NCI-H526 treated with DMSO at 0.1 percent for 48 hours (cell line): ENCODE results near the gene UBLCP1.
"Not testable (repeated sequence)": the region's sequence is repeated elsewhere in the genome, so short reads cannot be mapped to it uniquely, and the experiment has no call there.

Experiments used
- DNase-seq: peaks from one replicate; lab custom pipeline; 2025; lab: John Stamatoyannopoulos, UW

The UBLCP1 gene

DNA sequence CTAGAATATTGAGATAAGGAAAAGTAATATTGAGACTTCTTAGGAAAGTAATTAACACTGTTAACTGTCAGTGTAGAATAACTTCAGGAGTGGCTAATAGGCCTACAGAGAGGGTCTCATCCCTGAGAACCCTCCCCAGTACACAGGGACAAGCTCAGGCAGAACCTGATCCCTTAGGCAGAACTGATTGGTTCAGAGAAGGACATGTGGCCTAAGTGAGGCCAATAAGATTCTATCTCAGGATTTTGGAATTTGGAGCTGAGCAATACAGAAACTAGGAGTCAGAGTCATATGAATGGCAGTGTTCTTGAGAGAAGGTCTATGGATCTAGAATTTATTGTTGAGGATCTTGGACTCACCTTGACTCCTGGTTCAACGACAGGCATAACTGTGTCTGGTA, 10.9 kb upstream of the UBLCP1 start:
- no peak for DNase-seq

DNA sequence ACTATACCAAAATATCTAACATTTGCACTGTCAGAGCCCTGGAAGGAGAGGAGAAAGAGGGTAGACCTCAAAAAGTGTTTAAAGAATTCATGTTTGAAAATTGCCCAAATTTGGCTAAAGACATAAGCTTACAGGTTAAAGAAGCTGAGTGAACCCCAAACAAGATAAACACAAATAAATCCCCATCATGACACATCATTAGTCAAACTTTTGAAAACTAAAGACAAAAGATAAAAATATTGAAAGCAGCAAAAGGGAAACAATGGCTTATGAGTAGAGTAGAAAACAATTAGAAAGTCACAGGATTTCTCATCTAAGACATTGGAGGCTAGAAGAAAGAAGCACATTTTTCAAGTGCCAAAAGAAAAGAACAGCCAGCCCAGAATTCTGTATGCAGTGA, 6.1 kb upstream of the UBLCP1 start:
- DNase-seq: no peak

DNA sequence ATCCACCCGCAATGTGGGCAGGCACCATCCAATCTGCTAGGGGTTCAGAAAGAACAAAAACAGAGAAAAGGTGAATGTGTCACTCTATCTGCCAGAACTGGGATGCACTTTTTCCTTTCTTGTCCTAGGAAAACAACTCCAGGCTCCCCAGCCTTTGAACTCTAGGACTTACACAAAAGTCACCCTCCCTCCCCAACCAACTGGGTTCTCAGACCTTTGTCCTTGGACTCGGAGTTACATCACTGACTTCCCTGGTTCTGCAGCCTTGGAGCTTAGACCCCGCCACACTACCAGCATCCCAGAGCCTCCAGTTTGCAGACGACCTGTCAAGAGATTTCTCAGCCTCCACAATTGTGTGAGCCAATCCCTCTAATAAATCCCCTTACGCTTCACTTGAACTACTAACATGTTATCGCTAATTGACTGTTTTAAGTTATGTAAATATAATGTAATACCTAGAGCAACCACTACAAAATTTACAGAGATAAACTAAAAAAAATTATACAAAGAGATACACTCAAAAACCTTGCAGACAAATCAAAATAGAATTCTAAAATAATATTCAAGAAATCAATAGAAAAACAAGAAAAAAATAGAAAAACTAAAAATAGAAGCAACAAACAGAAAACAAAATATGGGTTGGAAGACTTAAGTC, 5.3 kb upstream of the UBLCP1 start:
- no peak for DNase-seq

DNA sequence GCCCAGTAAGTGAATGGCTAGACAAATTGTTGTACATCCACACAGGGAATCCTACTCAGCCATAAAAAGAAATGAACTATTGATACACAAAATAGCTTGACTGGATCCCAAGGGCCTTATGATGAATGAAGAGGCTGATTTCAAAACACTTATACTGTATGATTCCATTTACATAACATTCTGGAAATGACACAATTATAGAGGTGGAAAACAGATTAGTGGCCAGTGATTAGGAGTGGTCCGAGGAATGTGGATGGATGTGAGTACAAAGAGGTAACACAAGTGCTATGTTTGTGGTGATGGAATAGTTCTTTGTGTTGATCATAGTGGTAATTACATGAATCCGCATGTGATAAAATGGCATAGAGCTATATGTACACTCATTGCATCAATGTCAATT, 4.7 kb upstream of the UBLCP1 start:
- DNase-seq: no peak

DNA sequence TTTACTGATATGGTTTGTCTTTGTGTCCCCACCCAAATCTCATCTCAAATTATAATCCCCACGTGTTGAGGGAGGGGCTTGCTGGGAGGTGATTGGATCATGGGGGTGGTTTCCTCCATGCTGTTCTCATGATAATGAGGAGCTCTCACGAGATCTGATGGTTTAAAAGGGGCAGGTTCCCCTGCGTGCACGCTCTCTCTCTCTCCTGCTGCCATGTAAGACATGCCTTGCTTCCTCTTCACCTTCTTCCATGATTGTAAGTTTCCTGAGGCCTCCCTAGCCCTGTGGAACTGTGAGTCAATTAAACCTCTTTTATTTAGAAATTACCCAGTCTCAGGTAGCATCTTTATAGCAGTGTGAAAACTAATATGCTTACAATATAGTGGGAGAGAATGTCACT, 2.9 kb upstream of the UBLCP1 start:
- DNase-seq: not testable (repeated sequence)

DNA sequence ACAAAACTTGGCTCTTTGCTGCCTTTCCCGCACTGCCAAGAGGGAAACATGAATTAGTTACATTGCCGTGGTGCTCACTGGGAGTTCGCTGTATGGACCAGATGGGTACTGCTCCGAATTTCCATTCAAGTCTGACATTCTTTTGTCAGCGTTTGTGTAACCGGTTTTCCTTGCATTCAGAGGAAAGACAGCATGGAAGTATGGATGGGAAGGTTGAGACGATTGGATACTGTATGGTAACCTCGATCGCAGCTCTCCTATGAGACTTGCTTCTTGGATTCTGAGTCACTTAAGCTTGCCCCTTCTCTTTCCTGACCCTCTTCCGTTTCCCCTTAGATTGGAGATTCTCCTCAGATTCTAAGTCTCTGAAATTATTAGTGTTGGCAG, 625 bp upstream of the UBLCP1 start:
- no peak for DNase-seq

DNA sequence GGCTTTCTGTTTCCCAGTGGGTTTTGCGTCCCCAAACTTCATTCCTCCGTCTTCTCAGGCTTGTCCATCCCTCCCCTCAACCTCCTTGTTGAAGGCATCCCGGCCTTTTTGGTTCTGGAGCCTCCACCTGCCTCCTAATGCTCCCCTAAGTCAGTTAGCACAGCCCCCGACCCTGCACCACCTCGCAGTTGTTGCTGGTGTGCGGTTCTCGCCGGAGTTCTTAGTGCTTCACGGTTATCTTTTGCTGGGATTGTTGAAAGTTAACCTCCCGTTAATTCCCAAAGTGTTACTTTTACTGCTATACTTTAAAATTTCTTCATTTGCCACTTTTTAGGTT, 447 bp downstream of the UBLCP1 start:
- no peak for DNase-seq

DNA sequence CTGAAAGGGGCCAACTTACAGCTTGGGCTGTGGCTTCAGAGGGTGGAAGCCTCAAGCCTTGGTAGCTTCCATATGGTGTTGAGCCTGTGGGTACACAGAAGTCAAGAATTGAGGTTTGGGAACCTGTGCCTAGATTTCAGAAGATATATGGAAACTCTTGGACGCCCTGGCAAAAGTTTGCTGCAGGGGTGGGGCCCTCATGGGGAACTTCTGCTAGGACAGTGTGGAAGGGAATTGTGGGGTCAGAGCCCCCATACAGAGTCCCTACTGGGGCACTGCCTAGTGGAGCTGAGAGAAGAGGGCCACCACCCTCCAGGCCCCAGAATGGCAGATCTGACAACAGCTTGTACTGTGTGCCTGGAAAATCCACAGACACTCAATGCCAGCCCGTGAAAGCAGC, 3.7 kb downstream of the UBLCP1 start:
- not testable (repeated sequence) for DNase-seq

DNA sequence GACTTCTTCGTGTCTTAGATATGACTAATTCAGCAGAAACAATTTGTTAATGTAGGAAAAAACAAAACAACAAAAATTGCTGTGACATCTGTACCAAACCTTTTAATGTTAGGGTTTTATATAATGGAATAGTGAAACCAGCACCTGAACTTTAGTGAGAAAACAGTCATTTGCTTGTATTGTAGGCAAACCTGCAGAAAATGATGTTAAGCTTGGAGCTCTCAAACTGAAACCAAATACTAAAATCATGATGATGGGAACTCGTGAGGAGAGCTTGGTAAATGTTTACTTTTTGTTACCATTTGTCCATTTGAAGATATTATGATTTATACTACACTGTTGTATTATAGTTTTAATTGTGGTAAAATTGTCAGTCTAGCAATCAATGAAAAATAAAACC, 6.6 kb downstream of the UBLCP1 start:
- DNase-seq: no peak

DNA sequence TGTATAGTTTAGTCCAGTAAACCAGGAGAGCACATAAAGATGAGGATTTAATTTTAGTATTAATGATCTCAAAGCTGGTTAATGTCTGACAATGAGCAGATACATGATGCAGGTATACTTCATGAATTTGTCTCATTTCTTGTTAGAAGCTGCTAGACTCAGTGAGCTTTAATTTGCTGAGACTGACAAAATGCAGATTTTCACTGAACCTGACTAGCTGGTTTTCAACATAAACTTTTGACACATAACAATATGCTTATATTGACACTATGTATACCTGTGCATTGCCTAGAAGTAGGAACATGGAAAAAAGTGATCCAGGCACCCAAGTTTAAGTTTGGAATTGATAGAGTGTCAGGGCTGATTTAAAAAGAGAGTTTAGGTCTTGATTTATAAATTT, 10.8 kb downstream of the UBLCP1 start:
- no peak for DNase-seq

DNA sequence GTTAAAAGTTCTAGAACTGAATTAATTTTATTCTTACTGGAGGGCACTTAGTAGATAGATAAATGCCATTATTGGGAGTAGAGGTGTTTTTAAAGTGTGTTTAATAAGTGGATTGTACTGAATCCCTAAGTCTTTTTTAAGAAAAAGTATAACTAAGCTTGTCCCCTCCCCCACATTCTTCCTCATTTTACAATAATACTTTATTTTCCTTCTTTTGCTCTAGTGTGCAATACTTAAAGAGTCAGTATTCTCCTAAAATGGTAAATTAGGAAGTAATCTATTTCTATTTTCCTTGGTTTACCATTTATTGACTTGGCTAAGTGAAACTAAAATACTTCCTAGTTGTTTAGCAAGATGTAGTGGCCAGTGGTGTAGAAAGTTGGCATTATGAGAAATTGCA, 11.6 kb downstream of the UBLCP1 start:
- DNase-seq: no peak

DNA sequence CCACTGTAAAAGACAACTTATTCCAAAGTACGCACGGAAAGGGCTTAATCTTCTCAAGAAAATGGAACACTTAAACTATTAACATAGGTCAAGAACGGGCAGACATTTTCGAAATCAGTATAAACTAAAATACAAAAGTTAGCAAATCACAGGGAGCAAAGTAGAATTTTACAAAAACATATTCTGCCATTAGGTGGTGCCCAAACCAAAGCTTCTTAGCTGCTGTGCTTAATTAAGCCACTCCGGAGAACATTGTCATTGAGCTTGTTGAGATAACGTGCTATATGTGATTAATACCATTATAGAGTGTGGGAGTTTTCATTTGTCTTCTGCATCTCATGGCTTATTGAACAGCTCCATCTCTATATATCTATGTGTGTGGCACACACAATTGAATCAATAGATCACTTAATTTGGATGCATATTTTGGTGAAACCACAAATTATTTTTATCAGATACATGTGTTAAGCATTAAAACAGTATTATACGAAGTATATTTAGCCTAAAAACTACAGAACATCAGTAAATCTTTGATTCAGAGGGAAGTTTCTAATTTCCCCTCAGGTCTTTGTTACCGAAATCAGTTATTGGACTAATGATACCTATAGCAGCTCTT, 23.4 kb downstream of the UBLCP1 start:
- DNase-seq: peak; percentile 12

DNA sequence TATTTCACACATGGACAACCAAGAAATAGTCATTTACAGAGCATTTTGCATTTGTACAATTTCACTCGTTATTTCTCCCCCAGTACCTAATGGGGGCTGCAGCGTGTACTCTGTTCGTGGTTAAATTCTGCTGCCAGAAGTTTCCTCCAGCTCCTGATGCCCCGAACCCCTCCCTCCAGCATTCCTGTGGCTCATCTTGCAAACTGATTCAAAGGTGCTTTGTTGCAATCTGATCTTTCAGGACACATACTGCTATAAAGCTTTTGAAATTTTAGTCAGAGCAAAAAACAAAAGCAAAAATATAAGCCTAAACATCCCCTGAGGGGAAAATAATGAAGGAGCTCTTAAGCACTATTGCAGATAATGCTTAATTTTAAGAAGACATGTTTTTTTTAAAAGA, 27.7 kb downstream of the UBLCP1 start:
- DNase-seq: no peak

DNA sequence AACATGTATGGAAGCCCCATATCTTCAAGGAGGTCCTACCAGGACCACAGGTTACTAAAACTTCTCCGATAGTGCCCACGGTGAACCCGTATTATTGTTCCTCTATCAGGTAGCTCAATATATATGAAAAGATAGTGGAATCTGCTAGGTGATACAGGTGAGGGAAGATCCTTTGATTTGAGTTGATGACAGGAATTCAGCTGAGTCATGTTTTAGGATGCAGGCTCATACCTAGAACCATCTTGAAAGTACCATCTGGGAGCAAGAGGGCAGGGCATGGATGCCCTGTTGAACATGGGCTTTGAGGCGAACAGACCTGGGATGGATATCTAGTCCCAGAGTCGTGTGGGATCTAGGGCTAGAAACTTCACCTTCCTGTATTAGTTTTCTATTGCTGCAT, 31.8 kb downstream of the UBLCP1 start:
- no peak for DNase-seq

DNA sequence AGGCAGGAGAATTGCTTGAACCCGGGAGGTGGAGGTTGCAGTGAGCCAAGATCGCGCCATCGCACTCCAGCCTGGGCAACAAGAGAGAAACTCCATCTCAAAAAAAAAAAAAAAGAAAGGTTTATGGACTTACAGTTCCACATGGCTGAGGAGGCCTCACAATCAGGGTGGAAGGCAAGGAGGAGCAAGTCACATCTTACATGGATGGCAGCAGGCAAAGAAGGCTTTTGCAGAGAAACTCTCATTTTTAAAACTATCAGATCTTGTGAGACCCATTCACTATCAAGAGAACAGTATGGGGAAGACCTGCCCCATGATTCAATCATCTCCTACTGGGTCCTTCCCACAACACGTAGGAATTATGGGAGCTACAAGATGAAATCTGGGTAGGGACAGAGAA, 34.2 kb downstream of the UBLCP1 start:
- not testable (repeated sequence) for DNase-seq

DNA sequence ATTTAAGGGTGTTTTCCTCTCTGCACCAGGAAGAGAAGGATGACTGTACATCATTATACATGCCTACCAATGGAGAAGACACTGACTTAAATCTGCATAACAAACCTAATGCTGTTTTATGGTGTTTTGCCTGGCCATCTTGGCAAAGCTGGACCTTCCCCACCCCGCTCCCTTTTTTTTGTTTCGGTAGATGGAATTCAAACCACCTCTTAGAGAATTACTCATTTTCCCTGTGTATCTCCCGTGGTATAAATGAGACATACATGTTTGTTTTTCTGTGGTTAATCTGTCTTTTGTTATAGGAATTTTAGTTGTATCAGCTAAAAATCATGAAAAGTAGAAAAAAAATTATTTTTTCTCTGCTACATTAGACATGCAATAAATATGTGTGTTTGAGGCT, 38.4 kb downstream of the UBLCP1 start:
- no peak for DNase-seq

DNA sequence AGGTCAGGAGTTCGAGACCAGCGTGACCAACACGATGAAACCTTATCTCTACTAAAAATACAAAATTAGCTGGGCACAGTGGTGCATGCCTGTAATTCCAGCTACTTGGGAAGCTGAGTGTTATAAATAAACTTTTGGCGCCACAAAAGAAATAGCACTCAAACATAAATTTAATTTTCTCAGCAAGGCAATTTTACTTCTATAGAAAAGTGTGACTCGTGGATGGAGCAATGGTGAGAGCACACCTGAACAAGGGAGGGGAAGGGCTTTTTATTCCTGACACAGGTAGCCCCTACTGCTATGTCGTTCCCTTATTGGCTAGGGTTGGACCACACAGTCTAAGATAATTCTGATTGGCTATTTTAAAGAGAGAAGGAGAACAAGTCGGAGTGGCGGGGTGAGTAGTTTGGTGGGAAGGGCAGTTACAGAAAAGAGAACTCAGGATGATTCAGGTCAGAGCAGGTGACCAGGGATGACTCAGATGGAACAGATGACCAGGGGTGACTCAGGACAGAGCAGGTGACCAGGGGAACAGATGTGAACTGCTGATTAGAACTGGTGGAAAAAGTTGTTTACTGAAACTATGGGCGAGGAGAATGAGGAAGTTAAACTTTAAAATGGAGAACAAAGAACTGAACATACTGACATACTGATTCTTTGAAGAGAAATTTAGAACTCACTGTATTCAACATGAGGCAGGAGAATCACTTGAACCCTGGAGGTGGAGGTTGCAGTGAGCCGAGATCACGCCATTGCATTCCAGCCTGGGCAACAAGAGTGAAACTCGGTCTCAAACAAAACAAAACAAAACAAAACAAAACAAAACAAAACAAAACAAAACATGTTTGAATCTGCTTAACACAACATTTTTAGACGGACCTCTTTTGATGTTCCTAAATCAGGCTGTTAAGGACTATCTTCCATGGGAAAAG, 39.1 kb downstream of the UBLCP1 start:
- not testable (repeated sequence) for DNase-seq

DNA sequence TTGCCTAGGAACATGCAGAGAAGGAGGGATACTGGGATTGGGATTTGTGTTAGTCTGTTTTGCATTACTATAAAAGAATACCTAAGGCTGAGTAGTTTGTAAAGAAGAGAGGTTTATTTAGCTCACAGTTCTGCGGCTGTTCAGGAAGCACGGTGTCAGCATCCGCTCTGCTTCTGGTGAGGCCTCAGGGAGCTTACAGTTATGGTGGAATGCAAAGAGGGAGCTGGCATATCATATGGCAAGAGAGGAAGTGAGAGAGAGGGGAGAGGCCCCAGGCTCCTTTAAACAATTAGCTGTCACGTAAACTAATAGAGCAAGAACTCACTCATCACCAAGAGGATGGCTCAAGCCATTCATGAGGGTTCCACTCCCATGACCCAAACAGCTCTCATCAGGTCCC, 40.2 kb downstream of the UBLCP1 start:
- DNase-seq: no peak

DNA sequence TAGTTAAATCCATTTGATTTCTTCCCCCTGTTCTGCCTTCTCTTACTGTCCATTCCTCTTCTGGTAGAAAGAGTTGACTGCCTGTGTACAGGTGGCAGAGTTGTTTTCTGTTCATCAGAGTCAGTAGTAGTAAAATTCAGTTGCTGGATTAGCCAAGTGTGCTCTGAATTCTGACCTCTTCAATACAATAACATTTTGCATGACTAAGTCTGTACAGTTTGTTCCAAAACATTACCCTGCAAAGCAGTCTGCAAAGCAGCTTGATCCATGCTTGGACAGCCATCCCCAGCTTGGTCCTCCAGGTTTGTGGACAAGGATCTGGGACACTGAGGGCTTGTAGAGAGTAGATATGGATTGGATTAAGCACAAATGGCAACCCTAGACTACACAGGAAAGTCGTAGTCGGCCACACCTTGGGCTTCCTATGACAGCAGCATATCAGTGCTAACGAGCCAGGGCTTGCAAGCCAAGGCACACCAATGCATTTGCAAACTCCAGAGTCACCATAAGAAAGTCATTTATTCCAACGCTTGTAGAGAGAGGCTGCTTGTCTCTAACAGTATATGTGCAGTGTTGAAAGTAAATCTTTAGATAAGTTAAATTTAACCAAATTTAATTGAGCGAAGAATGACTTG, 42.0 kb downstream of the UBLCP1 start:
- DNase-seq: no peak

DNA sequence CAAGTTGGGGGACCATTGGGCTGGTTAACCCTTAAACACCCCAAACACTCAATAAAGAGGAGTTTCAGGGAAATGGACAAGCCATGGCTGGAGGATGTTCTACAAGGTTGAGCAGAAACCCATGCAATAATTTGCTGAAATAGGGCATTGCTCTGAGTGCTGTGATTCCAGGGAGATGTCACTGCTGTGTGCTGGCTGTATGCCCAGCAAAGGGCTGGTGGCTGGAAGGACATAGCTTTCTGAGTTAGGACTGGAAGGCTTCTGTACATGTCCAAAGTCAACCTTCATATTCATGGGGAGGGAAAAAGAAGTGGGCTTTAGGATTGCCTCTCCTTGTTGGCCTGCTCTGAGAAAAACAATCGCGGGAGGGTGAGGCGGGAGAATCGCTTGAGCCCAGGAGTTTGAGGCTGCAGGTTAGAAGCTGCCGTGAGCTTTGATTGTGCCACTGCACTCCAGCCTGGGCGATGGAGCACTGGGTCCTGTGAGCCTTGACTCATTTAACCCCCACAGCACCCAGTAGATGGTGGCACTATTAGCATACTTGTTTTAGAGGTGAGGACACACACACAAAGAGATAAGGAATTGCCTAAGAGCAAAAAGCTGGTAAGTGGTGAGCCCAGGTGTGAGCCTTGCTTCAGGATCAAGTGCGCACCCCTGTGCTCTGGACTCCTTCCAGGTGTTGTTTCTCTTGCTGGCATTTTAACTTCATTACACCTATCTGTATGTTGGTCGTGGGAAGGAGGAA, 46.8 kb downstream of the UBLCP1 start:
- no peak for DNase-seq

DNA sequence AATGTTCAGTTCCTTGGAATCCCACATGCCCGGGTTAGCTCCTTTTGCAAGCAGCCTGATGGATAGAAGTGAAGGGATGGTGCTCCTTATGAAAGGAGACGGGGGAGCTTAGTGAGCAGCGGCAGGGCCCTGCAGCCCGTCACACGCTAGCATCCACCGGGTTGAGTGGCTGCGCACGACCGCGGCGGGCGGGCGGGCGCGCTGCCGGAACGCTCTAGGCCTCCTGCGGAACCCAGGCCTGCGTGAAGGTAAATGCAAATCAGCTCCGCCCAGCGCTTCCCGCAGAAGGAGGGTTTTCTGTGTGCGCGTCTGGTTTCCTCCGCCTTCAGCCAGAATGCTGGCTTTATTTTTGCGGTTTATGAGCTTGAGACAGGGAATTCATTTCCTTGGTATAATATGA, 47.4 kb downstream of the UBLCP1 start:
- peak; percentile 58 for DNase-seq

DNA sequence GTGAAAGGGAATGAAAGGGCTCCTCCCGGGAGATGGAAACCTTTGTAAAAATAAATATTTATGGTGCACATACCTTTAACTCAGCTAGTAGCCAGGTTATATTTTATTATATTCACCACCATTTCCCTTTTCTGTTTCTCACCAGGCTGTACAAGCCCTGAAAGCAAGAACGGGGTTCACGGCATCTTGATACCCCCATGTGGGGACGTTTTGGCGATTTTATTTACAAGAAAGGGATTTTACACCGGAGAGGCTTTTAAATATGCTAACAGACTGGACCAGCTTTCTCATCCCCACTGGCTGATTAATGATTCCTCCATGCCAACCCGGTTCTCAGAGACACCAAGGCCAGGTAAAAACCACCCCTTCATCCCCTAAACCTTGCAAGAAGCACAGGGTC, 48.0 kb downstream of the UBLCP1 start:
- DNase-seq: no peak
